Progenitor cell of endocrine pancreas (in vitro differentiated cells): ENCODE measurements around the gene WDFY4. TPM values are rescaled to one million over a fixed set of nuclear protein-coding genes. Genes with fewer than 3 reads are reported as not detected.

Source experiments
- DNase-seq: peaks from one replicate; pipeline ENCODE4 v3.0.0; 2021; ENCODE audit warnings: low spot score; ENCODE audit not compliant: unreplicated experiment
- H3K27ac Mint-ChIP-seq: 2 replicates; pipeline ENCODE4 v1.8.0; 2021; ENCODE audit warnings: mild to moderate bottlenecking, moderate library complexity, mixed read lengths
- H3K27me3 Mint-ChIP-seq: 2 replicates; pipeline ENCODE4 v1.8.0; 2021; ENCODE audit warnings: mixed read lengths
- H3K36me3 Mint-ChIP-seq: 2 replicates; pipeline ENCODE4 v1.8.0; 2022; ENCODE audit warnings: mixed read lengths; ENCODE audit not compliant: insufficient read depth
- H3K4me1 Mint-ChIP-seq: 2 replicates; pipeline ENCODE4 v1.8.0; 2021; ENCODE audit warnings: low read depth, mixed read lengths
- H3K4me3 Mint-ChIP-seq: 2 replicates; pipeline ENCODE4 v1.8.0; 2021; ENCODE audit warnings: low read depth, mild to moderate bottlenecking, moderate library complexity, mixed read lengths
- H3K9me3 Mint-ChIP-seq: 2 replicates; pipeline ENCODE4 v1.8.0; 2021; ENCODE audit warnings: low read depth, mixed read lengths
- long read RNA-seq: library from polyadenylated mRNA; unstranded; transcript quantifications from one replicate; pipeline ENCODE4 v2.0.0, GENCODE V29; 2020
- total RNA-seq: library from RNA; stranded (reverse); gene quantifications from 2 replicates; pipeline ENCODE4 v1.2.1, GENCODE V29; 2021
- TF ChIP-seq, protein P1 (sequence below): fragments of 200-600 bp; sonication (generic); IDR thresholded peaks from one replicate; pipeline ENCODE4 v1.5.0; 2021; ENCODE audit warnings: antibody characterized with exemption, mild to moderate bottlenecking; ENCODE audit not compliant: unreplicated experiment

Gene WDFY4
- 0.07 and 0.16 TPM in 2 replicates for total RNA-seq
- long read RNA-seq, partial matches to known transcripts: 1 of 1 reads
- long read RNA-seq, other reads (novel, unspliced or antisense): 0 of 1 reads

DNA sequence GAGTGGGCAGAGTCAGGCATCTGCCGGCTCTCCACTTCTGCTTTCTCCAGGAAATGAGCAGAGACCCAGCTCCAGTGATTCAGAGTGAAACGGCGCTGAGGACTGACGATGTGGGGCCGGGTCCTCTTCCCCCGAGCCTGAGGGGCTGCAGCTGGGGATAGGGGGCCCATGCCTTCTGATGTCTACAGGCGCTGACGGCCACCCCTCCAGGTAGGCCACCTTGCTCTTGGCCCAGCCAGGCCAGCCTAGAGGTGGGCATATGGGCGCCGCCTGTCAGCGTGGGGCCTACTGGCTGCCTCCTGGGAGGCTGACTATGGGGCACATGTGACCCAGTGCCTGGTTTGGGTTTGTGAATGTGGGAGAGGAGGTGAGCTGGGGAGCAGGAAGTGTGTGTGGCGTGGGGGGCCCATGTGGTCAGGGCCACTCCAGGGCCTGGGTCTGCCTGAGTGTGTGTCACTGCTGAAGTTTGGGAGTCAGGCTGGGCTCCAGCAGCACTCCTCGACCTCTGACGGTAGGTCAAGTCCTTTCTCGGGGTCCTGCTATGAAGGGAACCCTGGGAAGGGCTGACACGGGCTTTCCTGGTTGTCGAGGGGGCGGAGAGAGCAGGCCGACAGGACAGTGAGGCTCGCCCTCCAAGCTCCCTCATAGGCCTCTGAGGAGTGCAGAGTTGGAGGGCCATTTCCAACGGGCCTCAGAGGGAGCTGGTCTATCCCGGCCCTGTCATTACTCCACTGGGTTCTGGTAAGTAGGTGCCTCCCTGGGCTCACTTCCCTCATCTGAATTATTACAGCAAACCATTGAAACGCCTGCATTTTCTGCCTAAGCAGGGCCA lies at the start of gene WDFY4:
WDFY4 (plus strand) TSS at position 82 of the 832 bp plus-strand sequence. CDS start 24,860 bp downstream, outside the sequence.
- H3K9me3 Mint-ChIP-seq: no peaks in the 10 kb centered on the region
- H3K36me3 Mint-ChIP-seq: no peaks in the 10 kb centered on the region
- H3K27me3 Mint-ChIP-seq: no peaks in the 10 kb centered on the region
- TF ChIP-seq, protein P1, sequence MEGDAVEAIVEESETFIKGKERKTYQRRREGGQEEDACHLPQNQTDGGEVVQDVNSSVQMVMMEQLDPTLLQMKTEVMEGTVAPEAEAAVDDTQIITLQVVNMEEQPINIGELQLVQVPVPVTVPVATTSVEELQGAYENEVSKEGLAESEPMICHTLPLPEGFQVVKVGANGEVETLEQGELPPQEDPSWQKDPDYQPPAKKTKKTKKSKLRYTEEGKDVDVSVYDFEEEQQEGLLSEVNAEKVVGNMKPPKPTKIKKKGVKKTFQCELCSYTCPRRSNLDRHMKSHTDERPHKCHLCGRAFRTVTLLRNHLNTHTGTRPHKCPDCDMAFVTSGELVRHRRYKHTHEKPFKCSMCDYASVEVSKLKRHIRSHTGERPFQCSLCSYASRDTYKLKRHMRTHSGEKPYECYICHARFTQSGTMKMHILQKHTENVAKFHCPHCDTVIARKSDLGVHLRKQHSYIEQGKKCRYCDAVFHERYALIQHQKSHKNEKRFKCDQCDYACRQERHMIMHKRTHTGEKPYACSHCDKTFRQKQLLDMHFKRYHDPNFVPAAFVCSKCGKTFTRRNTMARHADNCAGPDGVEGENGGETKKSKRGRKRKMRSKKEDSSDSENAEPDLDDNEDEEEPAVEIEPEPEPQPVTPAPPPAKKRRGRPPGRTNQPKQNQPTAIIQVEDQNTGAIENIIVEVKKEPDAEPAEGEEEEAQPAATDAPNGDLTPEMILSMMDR: no peak
- H3K4me1 Mint-ChIP-seq: no peaks in the 10 kb centered on the region
- no peak for DNase-seq
- H3K4me3 Mint-ChIP-seq: no peak within 1 kb of the TSS
- H3K27ac Mint-ChIP-seq: no peak within 1 kb of the TSS

- no peak overlapping the region for H3K4me3 Mint-ChIP-seq
- peaks cover 3% of the 10 kb centered on the region for H3K27me3 Mint-ChIP-seq
- DNase-seq: no peak
- TF ChIP-seq, protein P1: no peak
- H3K9me3 Mint-ChIP-seq: no peaks in the 10 kb centered on the region
- H3K36me3 Mint-ChIP-seq: no peaks in the 10 kb centered on the region
- H3K27ac Mint-ChIP-seq: no peak overlapping the region
- H3K4me1 Mint-ChIP-seq: no peaks in the 10 kb centered on the region
Observed at GRCh38 chr10:48634984-48635557, 49.6 kb upstream of the WDFY4 start.

- Mint-ChIP-seq H3K4me3 (no peak overlapping the region), H3K36me3 (no peaks in the 10 kb centered on the region), H3K4me1 (no peaks in the 10 kb centered on the region), H3K9me3 (peaks cover 6% of the 10 kb centered on the region), H3K27me3 (peaks cover 3% of the 10 kb centered on the region), H3K27ac (no peak overlapping the region)
- TF ChIP-seq, protein P1: no peak
- DNase-seq: no peak
Observed at GRCh38 chr10:48636231-48636630, 48.4 kb upstream of the WDFY4 start.

DNA sequence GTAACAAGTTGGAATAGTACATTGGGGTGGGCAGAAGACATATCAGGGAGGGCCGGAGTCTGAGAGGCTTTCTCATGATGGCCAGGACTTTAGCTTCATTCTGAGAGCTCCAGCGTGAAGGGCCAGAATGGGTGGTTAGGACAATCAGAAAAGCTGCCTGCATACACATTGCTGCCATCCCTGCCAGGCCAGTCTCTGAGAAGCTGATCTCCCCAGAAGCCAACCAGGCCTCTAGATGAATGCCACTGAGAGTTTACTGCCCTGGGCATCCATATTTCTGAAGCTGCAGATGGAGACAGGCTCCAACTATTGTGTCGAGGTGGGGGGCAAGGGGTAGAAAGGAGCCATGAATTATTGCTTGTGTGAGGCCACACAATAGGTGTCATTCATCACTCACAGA lies 47.8 kb upstream of the WDFY4 start:
- Mint-ChIP-seq H3K27ac (no peak overlapping the region), H3K4me3 (no peak overlapping the region), H3K4me1 (no peaks in the 10 kb centered on the region), H3K27me3 (peaks cover 3% of the 10 kb centered on the region), H3K36me3 (no peaks in the 10 kb centered on the region), H3K9me3 (peaks cover 11% of the 10 kb centered on the region)
- no peak for DNase-seq
- TF ChIP-seq, protein P1: no peak

DNA sequence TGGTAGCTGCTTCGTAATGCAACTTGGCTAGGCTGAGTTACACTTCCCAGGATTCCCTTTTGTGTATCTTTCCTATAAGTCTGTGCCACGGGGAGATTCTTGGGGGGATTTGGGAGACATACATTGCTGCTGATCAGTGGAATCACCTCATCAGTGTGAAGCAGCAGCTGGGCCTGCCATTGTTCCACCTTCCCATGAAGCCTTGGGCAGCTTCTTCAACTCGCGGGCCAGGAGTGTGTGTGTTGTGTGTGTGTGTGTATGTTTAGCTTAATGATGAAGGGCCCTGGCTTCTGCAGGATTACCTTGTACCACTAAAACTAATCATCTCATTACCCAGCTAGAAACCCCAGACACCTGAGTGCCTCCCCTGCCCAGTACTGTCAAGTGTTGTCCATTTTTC lies 46.5 kb upstream of the WDFY4 start:
- no peaks in the 10 kb centered on the region for H3K36me3 Mint-ChIP-seq
- H3K9me3 Mint-ChIP-seq: peaks cover 11% of the 10 kb centered on the region
- DNase-seq: no peak
- peaks cover 3% of the 10 kb centered on the region for H3K27me3 Mint-ChIP-seq
- H3K27ac Mint-ChIP-seq: no peak overlapping the region
- no peak overlapping the region for H3K4me3 Mint-ChIP-seq
- TF ChIP-seq, protein P1: no peak
- H3K4me1 Mint-ChIP-seq: no peaks in the 10 kb centered on the region
